Endodermal cell (in vitro differentiated cells): ENCODE measurements around the gene SLC5A10. TPM values are rescaled to one million over a fixed set of nuclear protein-coding genes. Genes with fewer than 3 reads are reported as not detected.
"Not testable (repeated sequence)": the region's sequence is repeated elsewhere in the genome, so short reads cannot be mapped to it uniquely, and the experiment has no call there.

Experiments used
- DNase-seq: peaks from one replicate; pipeline ENCODE4 v3.0.0-alpha.2; 2017
- H3K27ac ChIP-seq: 2 replicates; pipeline ENCODE4 v1.5.1; 2013; ENCODE audit warnings: mild to moderate bottlenecking, low read depth, low read length, moderate library complexity
- H3K27me3 ChIP-seq: 2 replicates; pipeline ENCODE4 v1.6.1; 2013; ENCODE audit warnings: mild to moderate bottlenecking, low read length, moderate library complexity; ENCODE audit not compliant: insufficient read depth, control insufficient read depth, poor library complexity, severe bottlenecking
- H3K36me3 ChIP-seq: 2 replicates; pipeline ENCODE4 v1.7.0; 2013; ENCODE audit warnings: mild to moderate bottlenecking, low read length, moderate library complexity; ENCODE audit not compliant: control insufficient read depth, insufficient read depth
- H3K4me1 ChIP-seq: one replicate; pipeline ENCODE4 v1.7.0; 2013; ENCODE audit warnings: low read length; ENCODE audit not compliant: control insufficient read depth, insufficient read depth
- H3K4me3 ChIP-seq: 2 replicates; pipeline ENCODE4 v1.5.1; 2013; ENCODE audit warnings: mild to moderate bottlenecking, low read length, moderate library complexity
- H3K9ac ChIP-seq: 2 replicates; pipeline ENCODE4 v1.6.1; 2013; ENCODE audit warnings: mild to moderate bottlenecking, low read length, moderate library complexity; ENCODE audit not compliant: poor library complexity, severe bottlenecking; ENCODE audit errors: extremely low read depth
- H3K9me3 ChIP-seq: 2 replicates; pipeline ENCODE4 v1.6.1; 2013; ENCODE audit warnings: mild to moderate bottlenecking, low read length, moderate library complexity; ENCODE audit not compliant: control insufficient read depth
- H3K27ac Mint-ChIP-seq: 2 replicates; pipeline ENCODE4 v1.8.0; 2020; ENCODE audit warnings: mixed read lengths
- H3K27me3 Mint-ChIP-seq: 2 replicates; pipeline ENCODE4 v1.8.0; 2021; ENCODE audit warnings: mild to moderate bottlenecking, mixed read lengths; ENCODE audit not compliant: insufficient read depth
- H3K36me3 Mint-ChIP-seq: 2 replicates; pipeline ENCODE4 v1.8.0; 2020; ENCODE audit warnings: low read depth, mixed read lengths
- H3K4me1 Mint-ChIP-seq: 2 replicates; pipeline ENCODE4 v1.8.0; 2020; ENCODE audit warnings: mixed read lengths
- H3K4me3 Mint-ChIP-seq: 2 replicates; pipeline ENCODE4 v1.8.0; 2020; ENCODE audit warnings: mild to moderate bottlenecking, moderate library complexity, mixed read lengths
- H3K9me3 Mint-ChIP-seq: 2 replicates; pipeline ENCODE4 v1.8.0; 2020; ENCODE audit warnings: mild to moderate bottlenecking, mixed read lengths
- CTCF ChIP-seq: fragments of 200-600 bp; sonication (generic); conservative IDR thresholded peaks from 2 replicates; pipeline ENCODE4 v1.5.0; 2021; ENCODE audit warnings: antibody characterized with exemption, mild to moderate bottlenecking
- WGBS, 2 experiments: methylation state at CpG; one replicate each; pipeline versions ENCODE4 v1.1.5 to v1.1.7; 2013; ENCODE audit warnings: missing lambda C conversion rate in 2 of 2, mixed read lengths in 1 of 2; ENCODE audit not compliant: insufficient coverage in 1 of 2, insufficient read length in 1 of 2; 5-methylcytosine and 5-hydroxymethylcytosine counted together
- total RNA-seq, 2 donors: library from RNA; stranded (reverse); fragmentation: NEBNext Ultra II Directional in 1 of 2; extraction: Animal tissue kit (Norgen Biotek cat#: 25700) in 1 of 2; gene quantifications; 2 replicates in 1 of 2; 3 replicates in 1 of 2; pipeline ENCODE4 v1.2.1, GENCODE V29; 2021

Gene SLC5A10
- total RNA-seq, 2 donors from 2014 or later: 0.11 to 0.29 TPM

DNA sequence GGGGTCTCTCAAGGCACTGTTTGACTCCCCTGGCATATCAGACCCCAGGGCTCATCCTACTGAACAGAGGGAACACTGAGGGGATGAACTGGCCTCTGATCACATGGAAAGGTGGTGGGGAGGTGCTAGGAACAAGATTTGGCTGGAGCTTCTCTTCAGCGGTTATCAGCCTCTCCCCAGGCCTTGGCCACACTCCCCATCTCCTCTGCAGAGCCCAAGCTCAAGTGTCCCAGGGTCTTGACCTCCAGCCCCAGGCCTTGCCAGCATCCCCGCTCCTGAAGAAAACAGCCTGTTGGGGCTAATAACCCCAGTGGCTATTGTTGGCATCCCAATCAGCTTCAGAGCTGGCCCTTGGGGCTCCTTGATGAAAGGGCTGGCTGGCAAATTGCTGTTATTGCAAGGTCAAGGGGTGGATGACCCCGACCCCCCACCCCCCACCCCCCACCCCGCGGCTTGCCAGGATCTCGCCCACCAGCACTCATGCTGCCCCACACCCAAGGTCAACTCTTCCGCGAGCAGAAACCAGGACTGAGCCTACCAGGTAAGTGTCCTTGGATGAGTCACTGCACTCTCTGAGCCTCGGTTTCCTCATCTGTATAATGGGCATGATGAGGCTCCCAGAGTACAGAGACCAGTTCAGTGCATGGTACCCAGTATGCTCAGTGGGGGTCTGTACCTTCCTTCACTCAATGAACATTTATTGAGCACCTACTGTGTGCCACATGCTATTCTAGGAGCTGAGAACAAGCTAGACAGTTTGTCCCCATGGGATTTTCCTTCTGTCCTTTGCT, 71.4 kb downstream of the SLC5A10 start:
- no peak for DNase-seq
- Mint-ChIP-seq H3K4me3 (no peak overlapping the region), H3K9me3 (peaks cover 2% of the 10 kb centered on the region), H3K4me1 (peaks cover 5% of the 10 kb centered on the region), H3K36me3 (no peaks in the 10 kb centered on the region), H3K27ac (no peak overlapping the region), H3K27me3 (no peaks in the 10 kb centered on the region)
- 77 to 90% methylated on average over 3 to 7 of the region's 9 CpGs for WGBS, 2 experiments
- H3K4me3 ChIP-seq: no peak overlapping the region
- TF ChIP-seq CTCF: no peak
- H3K36me3 ChIP-seq: no peaks in the 10 kb centered on the region
- no peaks in the 10 kb centered on the region for H3K9me3 ChIP-seq
- no peak overlapping the region for H3K27ac ChIP-seq
- H3K9ac ChIP-seq: no peak overlapping the region
- no peaks in the 10 kb centered on the region for H3K27me3 ChIP-seq
- no peaks in the 10 kb centered on the region for H3K4me1 ChIP-seq

DNA sequence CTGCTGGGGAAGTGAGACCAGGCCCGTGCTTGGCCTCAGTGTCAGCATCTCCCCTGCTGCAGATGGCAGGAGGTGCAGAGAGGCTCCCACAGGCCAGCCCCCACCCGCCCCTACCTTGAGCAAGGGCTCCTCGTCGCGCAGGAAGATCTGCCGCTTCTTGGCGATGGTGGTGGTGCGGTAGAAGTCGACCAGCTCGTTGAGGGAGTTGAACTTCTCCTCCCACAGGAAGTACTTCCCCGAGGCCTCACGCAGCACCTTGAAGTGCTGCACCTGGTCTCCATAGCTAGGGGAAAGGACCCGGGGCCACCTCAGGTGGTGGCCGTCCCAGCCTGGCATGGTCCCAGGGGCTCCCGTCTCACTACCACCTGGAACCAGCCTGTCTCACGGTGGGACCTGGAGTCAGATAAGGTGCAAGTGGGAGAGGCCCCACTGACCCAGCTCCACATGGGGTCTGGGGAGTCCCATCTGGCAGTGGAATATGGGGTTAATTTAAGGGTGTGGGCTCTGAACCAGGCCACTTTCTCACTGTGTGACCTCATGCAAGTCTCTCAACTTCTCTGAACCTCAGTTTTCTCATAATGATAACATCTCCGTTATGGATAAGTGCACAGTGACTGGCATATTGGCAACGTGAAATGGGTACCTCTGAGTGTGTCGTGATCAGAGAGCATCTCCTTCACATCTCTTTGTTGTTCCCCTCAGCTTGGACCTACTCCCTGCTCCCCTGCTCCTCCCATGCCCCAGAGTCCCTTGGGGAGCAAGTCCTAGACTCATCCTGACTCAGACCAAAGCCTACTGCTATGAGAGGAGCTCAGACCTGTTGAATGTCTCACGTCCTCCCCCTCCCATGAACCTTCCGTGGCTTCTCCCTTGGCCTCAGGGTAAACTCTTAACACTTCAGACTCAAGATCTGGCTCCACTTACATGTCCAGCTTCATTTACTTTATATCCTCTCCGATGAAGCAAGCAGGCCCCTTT, 72.4 kb downstream of the SLC5A10 start:
- no peak overlapping the region for H3K27ac ChIP-seq
- peaks cover 2% of the 10 kb centered on the region for H3K9me3 Mint-ChIP-seq
- peak overlapping the region; percentile 65 for H3K27ac Mint-ChIP-seq
- H3K36me3 Mint-ChIP-seq: no peaks in the 10 kb centered on the region
- no peaks in the 10 kb centered on the region for H3K36me3 ChIP-seq
- TF ChIP-seq CTCF: no peak
- no peaks in the 10 kb centered on the region for H3K4me1 ChIP-seq
- H3K27me3 Mint-ChIP-seq: no peaks in the 10 kb centered on the region
- no peaks in the 10 kb centered on the region for H3K9me3 ChIP-seq
- H3K27me3 ChIP-seq: no peaks in the 10 kb centered on the region
- no peak for DNase-seq
- WGBS, 2 experiments: 91 to 96% methylated on average over 11 to 22 of the region's 22 CpGs
- no peak overlapping the region for H3K4me3 Mint-ChIP-seq
- H3K4me3 ChIP-seq: no peak overlapping the region
- H3K9ac ChIP-seq: no peak overlapping the region
- no peaks in the 10 kb centered on the region for H3K4me1 Mint-ChIP-seq

- DNase-seq, H3K4me3 Mint-ChIP-seq, H3K9ac ChIP-seq, H3K36me3 Mint-ChIP-seq, H3K4me1 ChIP-seq, H3K27me3 Mint-ChIP-seq, H3K4me1 Mint-ChIP-seq, H3K4me3 ChIP-seq, H3K36me3 ChIP-seq, H3K27ac ChIP-seq, H3K27me3 ChIP-seq, H3K27ac Mint-ChIP-seq, H3K9me3 ChIP-seq, H3K9me3 Mint-ChIP-seq: not testable (repeated sequence)
- WGBS, 2 experiments: no CpG with 5 or more reads among the region's 11 CpGs
Observed at GRCh38 chr17:19028671-19029070, 76.7 kb downstream of the SLC5A10 start.

GRCh38 chr17:19029740-19030139, 77.8 kb downstream of the SLC5A10 start:
- H3K9me3 ChIP-seq, H3K27me3 Mint-ChIP-seq, H3K27ac ChIP-seq, H3K4me3 Mint-ChIP-seq, H3K4me3 ChIP-seq, H3K27ac Mint-ChIP-seq, H3K27me3 ChIP-seq, H3K9me3 Mint-ChIP-seq, H3K4me1 Mint-ChIP-seq, H3K36me3 ChIP-seq, H3K4me1 ChIP-seq, DNase-seq, H3K36me3 Mint-ChIP-seq, H3K9ac ChIP-seq: not testable (repeated sequence)
- no CpG with 5 or more reads among the region's 5 CpGs for WGBS, 2 experiments

DNA sequence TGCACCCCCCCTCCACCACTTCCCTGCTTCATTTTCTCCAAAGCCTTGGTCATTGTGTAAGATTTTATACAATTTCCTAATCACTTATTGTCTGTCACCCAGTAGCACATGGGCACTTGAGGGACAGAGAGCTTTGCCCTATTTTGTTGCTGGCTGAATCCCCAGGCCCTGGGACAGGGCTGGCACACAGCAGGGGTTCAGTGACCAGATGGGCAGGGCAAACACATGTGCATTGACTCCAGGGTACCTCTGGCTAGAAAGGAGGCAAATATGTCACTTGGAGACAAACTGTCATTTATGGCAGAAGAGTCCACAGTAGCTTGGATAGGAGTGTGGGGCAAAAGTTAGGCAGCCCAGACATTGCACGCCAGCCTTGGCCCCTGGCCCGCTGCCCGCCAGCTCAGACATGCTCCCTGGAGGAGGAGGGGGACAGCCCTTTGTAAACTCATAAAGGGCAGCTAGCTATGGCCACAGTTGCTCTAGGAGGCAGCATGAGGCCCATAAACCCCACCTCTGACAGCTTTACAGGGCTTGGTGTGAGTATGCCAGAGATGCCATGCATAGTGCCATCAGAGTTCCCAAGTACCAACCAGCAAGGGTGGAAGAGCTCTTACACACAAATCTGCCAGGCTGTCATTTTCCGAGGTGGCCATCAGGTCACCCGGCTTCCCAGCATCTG, 78.9 kb downstream of the SLC5A10 start:
- WGBS, 2 experiments: no CpG with 5 or more reads among the region's 5 CpGs

More for the DNA sequence above, 78.9 kb downstream of the SLC5A10 start:
- not testable (repeated sequence) for H3K9ac ChIP-seq, H3K27ac Mint-ChIP-seq, DNase-seq, H3K27ac ChIP-seq, H3K9me3 Mint-ChIP-seq, H3K36me3 Mint-ChIP-seq, H3K4me3 ChIP-seq, H3K4me1 Mint-ChIP-seq, H3K36me3 ChIP-seq, H3K27me3 Mint-ChIP-seq, H3K4me3 Mint-ChIP-seq, H3K27me3 ChIP-seq, H3K9me3 ChIP-seq, H3K4me1 ChIP-seq
